Adrenal gland (tissue), 12 donors: Measurements from ENCODE around the gene BBOX1. TPM values are rescaled to one million over a fixed set of nuclear protein-coding genes. Genes with fewer than 3 reads are reported as not detected.

Experiments used
- DNase-seq, 7 donors: peaks; one replicate each; pipeline ENCODE4 v3.0.0-alpha.2; 2019 to 2020
- H3K27ac ChIP-seq, 5 donors: fragments of 200-600 bp; sonication (generic) in 4 of 5; 1 replicate in 3 of 5; 2 replicates in 2 of 5; pipeline versions ENCODE4 v1.5.1 to v1.8.0; 2016 to 2020; ENCODE audit warnings: mild to moderate bottlenecking in 1 of 5
- H3K27me3 ChIP-seq: fragments of 200-600 bp; 2 replicates; pipeline ENCODE4 v1.8.0; 2021
- H3K36me3 ChIP-seq, 2 donors: fragments of 200-600 bp; replicated peaks in 1 of 2; 1 replicate in 1 of 2; 2 replicates in 1 of 2; pipeline versions ENCODE4 v1.5.1 to v1.8.0; 2018 to 2022
- H3K4me1 ChIP-seq, 2 donors: fragments of 200-600 bp; replicated peaks in 1 of 2; 1 replicate in 1 of 2; 2 replicates in 1 of 2; pipeline versions ENCODE4 v1.5.1 to v1.8.0; 2018 to 2021
- H3K4me3 ChIP-seq, 4 donors: fragments of 200-600 bp; sonication (generic) in 3 of 4; one replicate each; pipeline ENCODE4 v1.5.1; 2016 to 2018
- H3K9me3 ChIP-seq, 3 donors: fragments of 200-600 bp; sonication (generic) in 1 of 3; replicated peaks in 1 of 3; 1 replicate in 2 of 3; 2 replicates in 1 of 3; pipeline versions ENCODE4 v1.5.1 to v1.8.0; 2016 to 2021
- CTCF ChIP-seq, 6 experiments: fragments of 450-650 bp in 4 of 6; fragments of 200-600 bp in 2 of 6; sonication (generic) in 1 of 6; IDR thresholded peaks; 1 replicate in 5 of 6; 2 replicates in 1 of 6; pipeline versions ENCODE4 v1.5.1 to v1.8.0; 2016 to 2021; ENCODE audit warnings: antibody characterized with exemption in 6 of 6, mild to moderate bottlenecking in 2 of 6, moderate library complexity in 1 of 6
- POLR2A ChIP-seq, 2 donors: fragments of 450-650 bp; IDR thresholded peaks; one replicate each; pipeline ENCODE4 v1.6.1; 2017; ENCODE audit warnings: antibody characterized with exemption in 2 of 2, mild to moderate bottlenecking in 2 of 2, moderate library complexity in 1 of 2
- WGBS, 4 donors: extraction: QIAGEN DNeasy Blood & Tissue Kit in 2 of 4; methylation state at CpG; one replicate each; pipeline versions ENCODE4 v1.1.5 to v1.1.7; 2013 to 2017; 5-methylcytosine and 5-hydroxymethylcytosine counted together
- intact Hi-C, 2 donors: fragments of 100-400 bp; cut with DNase I; formaldehyde crosslinking; loops; one replicate each; pipeline versions ENCODE4 v1.14.1 to v1.15.0; 2022 to 2023
- polyA plus RNA-seq, 3 donors: library from polyadenylated mRNA; stranded (reverse); fragments of 200-250 nt in 2 of 3; fragments of 350-450 nt in 1 of 3; fragmentation: Illumina TruSeq in 1 of 3; extraction: RNeasy Lipid Tissue Mini Kit (QIAGEN cat#74804) in 1 of 3; gene quantifications; one replicate each; pipeline ENCODE4 v1.2.3, GENCODE V29; 2013 to 2014
- total RNA-seq, 9 donors: library from RNA; depleted of rRNA in 4 of 9; stranded (reverse); fragments of >200 nt in 4 of 9; fragments of 120-200 nt in 1 of 9; fragmentation: NEBNext Ultra II Directional in 1 of 9; extraction: Animal tissue kit (Norgen Biotek cat#: 25700) in 1 of 9; gene quantifications; one replicate each; pipeline versions ENCODE4 v1.1.0 to v1.2.4, GENCODE V29; 2013 to 2023
- donor health status: healthy with polysubstance abuse.
- donor health status: Bipolar disorder and iron deficiency.
- donor health status: DM: yes; HTN: yes; CAD: no.
- donor health status: DM: no; HTN: no; CAD: no.
- donor health status: DM: no; HTN: no; CAD: no.
- donor health status: DM: yes; HTN: yes; CAD: no.

The BBOX1 gene
- total and polyA plus RNA-seq, 12 donors: 0.28 TPM; not detected in 11

DNA sequence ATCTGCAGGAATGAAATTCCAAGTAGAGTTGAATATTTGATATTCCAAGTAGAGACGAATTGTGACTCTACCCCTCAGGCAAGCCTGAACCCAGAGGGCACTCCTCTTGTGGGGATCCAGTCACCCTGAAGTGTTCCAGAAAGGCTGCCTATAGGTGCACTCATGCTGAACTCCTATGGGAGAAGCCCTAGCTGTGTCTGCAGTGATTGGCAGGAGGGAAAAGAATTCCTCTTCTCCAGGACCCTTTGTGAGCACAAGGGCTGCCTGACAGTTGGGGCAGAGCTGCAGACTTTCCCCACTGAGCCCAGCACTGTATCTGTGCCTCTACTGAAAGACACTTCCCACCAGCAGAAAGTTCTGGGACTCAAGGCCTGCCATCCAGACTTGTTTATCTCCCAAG lies 35.0 kb downstream of the BBOX1 start:
- DNase-seq: no peak
- WGBS, 4 donors: 0 to 69% (median 49%) methylated on average over 1 of the region's 1 CpG
- Histone ChIP-seq H3K27me3 (peaks cover 5% of the 10 kb centered on the region), H3K9me3 (no peaks in the 10 kb centered on the region), H3K36me3 (no peaks in the 10 kb centered on the region), H3K27ac (no peak overlapping the region), H3K4me3 (no peak overlapping the region), H3K4me1 (no peaks in the 10 kb centered on the region)
- intact Hi-C loops: no loop called here
- TF ChIP-seq CTCF (IDR thresholded peaks at IDR 0.05) (no peak), POLR2A (IDR thresholded peaks at IDR 0.05) (no peak)

- no peak overlapping the region for H3K4me3 ChIP-seq
- TF ChIP-seq CTCF (IDR thresholded peaks at IDR 0.05) (no peak), POLR2A (IDR thresholded peaks at IDR 0.05) (no peak)
- no peak for DNase-seq
- no peaks in the 10 kb centered on the region for H3K9me3 ChIP-seq
- no peaks in the 10 kb centered on the region for H3K4me1 ChIP-seq
- H3K27ac ChIP-seq: no peak overlapping the region
- peaks cover 5% of the 10 kb centered on the region for H3K27me3 ChIP-seq
- 50 to 84% (median 80%) methylated on average over 2 of the region's 2 CpGs for WGBS, 4 donors
- H3K36me3 ChIP-seq: no peaks in the 10 kb centered on the region
- intact Hi-C loops: no loop called here
These were observed 35.5 kb downstream of the BBOX1 start for GRCh38 chr11:27076121-27076589.

DNA sequence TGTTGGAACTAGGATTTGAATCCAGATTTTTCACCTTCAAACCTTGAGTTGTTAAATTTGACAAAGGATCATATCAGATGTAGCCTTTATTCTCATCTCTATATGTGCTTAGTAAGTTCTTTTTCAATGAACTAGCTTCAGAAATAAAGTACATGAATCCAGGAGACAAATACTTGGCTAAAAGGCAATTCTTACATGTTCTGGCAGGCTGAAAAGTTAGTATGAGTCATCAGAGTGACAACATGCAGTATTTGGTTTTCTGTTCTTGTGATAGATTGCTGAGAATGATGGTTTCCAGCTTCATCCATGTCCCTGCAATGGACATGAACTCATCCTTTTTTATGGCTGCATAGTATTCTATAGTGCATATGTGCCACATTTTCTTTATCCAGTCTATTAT lies 40.4 kb downstream of the BBOX1 start:
- intact Hi-C loops: no loop called here
- Histone ChIP-seq H3K36me3 (no peaks in the 10 kb centered on the region), H3K9me3 (no peaks in the 10 kb centered on the region), H3K4me3 (no peak overlapping the region), H3K27me3 (peaks cover 5% of the 10 kb centered on the region), H3K4me1 (no peaks in the 10 kb centered on the region), H3K27ac (no peak overlapping the region)
- TF ChIP-seq POLR2A (IDR thresholded peaks at IDR 0.05): no peak
- DNase-seq: no peak

DNA sequence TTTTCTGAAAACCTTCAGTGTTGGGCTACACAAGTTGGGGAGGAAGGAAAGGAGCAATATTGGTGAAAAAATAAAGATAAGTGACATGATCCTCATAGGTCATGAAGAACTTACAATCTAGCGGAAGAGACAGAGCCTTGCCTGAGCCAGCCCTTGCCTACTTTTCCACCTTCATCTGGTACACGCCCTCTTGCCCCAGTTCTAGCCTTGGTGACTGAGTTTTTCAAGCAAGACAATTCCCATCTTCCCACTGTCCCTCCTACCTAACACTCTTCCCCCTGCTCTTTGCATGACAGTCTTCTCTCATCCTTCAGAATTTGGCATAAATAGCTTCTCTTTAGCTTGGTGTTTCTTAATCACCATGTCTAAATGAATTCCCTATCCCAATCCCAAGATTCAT lies 42.6 kb downstream of the BBOX1 start:
- H3K9me3 ChIP-seq: no peaks in the 10 kb centered on the region
- H3K27me3 ChIP-seq: peaks cover 5% of the 10 kb centered on the region
- H3K27ac ChIP-seq: no peak overlapping the region
- H3K4me3 ChIP-seq: no peak overlapping the region
- intact Hi-C loops: no loop called here
- TF ChIP-seq POLR2A (IDR thresholded peaks at IDR 0.05): no peak
- no peak for TF ChIP-seq CTCF (IDR thresholded peaks at IDR 0.05)
- no peak for DNase-seq
- 60 to 78% (median 73%) methylated on average over 2 of the region's 2 CpGs for WGBS, 4 donors
- no peaks in the 10 kb centered on the region for H3K4me1 ChIP-seq
- no peaks in the 10 kb centered on the region for H3K36me3 ChIP-seq

- DNase-seq: no peak
- H3K27ac ChIP-seq: no peak overlapping the region
- no peak overlapping the region for H3K4me3 ChIP-seq
- H3K9me3 ChIP-seq: no peaks in the 10 kb centered on the region
- TF ChIP-seq POLR2A (IDR thresholded peaks at IDR 0.05) (no peak), CTCF (IDR thresholded peaks at IDR 0.05) (no peak)
- intact Hi-C loops: no loop called here
- H3K4me1 ChIP-seq: no peaks in the 10 kb centered on the region
- H3K36me3 ChIP-seq: no peaks in the 10 kb centered on the region
- H3K27me3 ChIP-seq: peaks cover 3% of the 10 kb centered on the region
These were observed 43.2 kb downstream of the BBOX1 start for GRCh38 chr11:27083782-27084181.
